IMR-90 (cell line): Measurements from ENCODE around the gene LIN37. TPM values are rescaled to one million over a fixed set of nuclear protein-coding genes. Genes with fewer than 3 reads are reported as not detected.
A peak's percentile ranks its signal among the peaks of the same experiment; 100 is the strongest.

Experiments
- ATAC-seq: fragments of 200-7000 bp; cut with Tn5 transposase; 2 replicates; pipeline ENCODE4 v1.9.1; 2020; ENCODE audit warnings: low read depth, mild to moderate bottlenecking, moderate library complexity
- BruUV-seq: library from RNA; stranded (reverse); fragments of 400-500 nt; replicated peaks from 2 replicates; lab custom pipeline; 2021; lab: Mats Ljungman, UMichigan
- CTCF ChIA-PET: fragments of 300-600 bp; formaldehyde crosslinking; extraction: SDS; loops from one replicate; lab custom pipeline; 2021; ENCODE audit warnings: antibody characterized with exemption; lab: Yijun Ruan, JAX
- POLR2A ChIA-PET: fragments of 300-600 bp; sonication (Branson Sonifier 250); formaldehyde crosslinking; loops from one replicate; lab custom pipeline; 2022; ENCODE audit warnings: antibody characterized with exemption; ENCODE audit not compliant: unreplicated experiment; lab: Charles Lee
- DNase-seq: peaks from one replicate; pipeline ENCODE4 v3.0.0; 2013
- H2AFZ ChIP-seq: replicated peaks from 2 replicates; pipeline ENCODE3; 2013; ENCODE audit warnings: low read length, mild to moderate bottlenecking; ENCODE audit not compliant: poor library complexity
- H2AK5ac ChIP-seq: 2 replicates; pipeline ENCODE4 v1.6.1; 2013; ENCODE audit warnings: low read depth, low read length, inconsistent platforms
- H2AK9ac ChIP-seq: replicated peaks from 2 replicates; pipeline ENCODE3; 2013; ENCODE audit warnings: mild to moderate bottlenecking, low read depth, low read length, moderate library complexity; ENCODE audit not compliant: poor library complexity
- H2BK120ac ChIP-seq: 2 replicates; pipeline ENCODE4 v1.6.1; 2013; ENCODE audit warnings: low read depth, low read length, inconsistent platforms
- H2BK15ac ChIP-seq: 3 replicates; pipeline ENCODE4 v1.6.1; 2013; ENCODE audit warnings: low read depth, low read length, inconsistent platforms
- H2BK20ac ChIP-seq: 2 replicates; pipeline ENCODE4 v1.6.1; 2013; ENCODE audit warnings: low read depth, mild to moderate bottlenecking, inconsistent platforms, low read length, moderate library complexity
- H2BK5ac ChIP-seq: 2 replicates; pipeline ENCODE4 v1.6.1; 2013; ENCODE audit warnings: mild to moderate bottlenecking, low read depth, low read length, inconsistent platforms; ENCODE audit not compliant: poor library complexity, severe bottlenecking
- H3K14ac ChIP-seq: replicated peaks from 2 replicates; pipeline ENCODE4 v1.6.1; 2013; ENCODE audit warnings: low read depth, low read length, inconsistent platforms
- H3K18ac ChIP-seq: 2 replicates; pipeline ENCODE4 v1.6.1; 2013; ENCODE audit warnings: low read depth, low read length, control low read depth
- H3K23ac ChIP-seq: 2 replicates; pipeline ENCODE4 v1.6.1; 2013; ENCODE audit warnings: low read depth, low read length, inconsistent platforms
- H3K27ac ChIP-seq: 2 replicates; pipeline ENCODE4 v1.5.1; 2013; ENCODE audit warnings: mild to moderate bottlenecking, control low read depth, low read length; ENCODE audit not compliant: insufficient read depth
- H3K27me3 ChIP-seq: 2 replicates; pipeline ENCODE4 v1.6.1; 2013; ENCODE audit warnings: low read length; ENCODE audit not compliant: control insufficient read depth, insufficient read depth
- H3K36me3 ChIP-seq: 2 replicates; pipeline ENCODE4 v1.6.1; 2013; ENCODE audit warnings: low read length, mixed read lengths; ENCODE audit not compliant: control insufficient read depth, insufficient read depth
- H3K4ac ChIP-seq: 2 replicates; pipeline ENCODE4 v1.6.1; 2013; ENCODE audit warnings: low read depth, low read length, inconsistent platforms
- H3K4me1 ChIP-seq: 2 replicates; pipeline ENCODE4 v1.6.1; 2013; ENCODE audit warnings: low read length, mixed read lengths; ENCODE audit not compliant: control insufficient read depth, insufficient read depth
- H3K4me2 ChIP-seq: 2 replicates; pipeline ENCODE4 v1.6.1; 2013; ENCODE audit warnings: low read depth, mild to moderate bottlenecking, control low read depth, low read length, moderate library complexity
- H3K4me3 ChIP-seq: 2 replicates; pipeline ENCODE4 v1.5.1; 2013; ENCODE audit warnings: low read depth, mild to moderate bottlenecking, control low read depth, low read length, moderate library complexity; ENCODE audit not compliant: insufficient read depth
- H3K56ac ChIP-seq: 2 replicates; pipeline ENCODE4 v1.6.1; 2013; ENCODE audit warnings: low read length, inconsistent platforms; ENCODE audit not compliant: insufficient read depth; ENCODE audit errors: extremely low read depth
- H3K79me1 ChIP-seq, 2 experiments: 2 replicates each; pipeline ENCODE4 v1.6.1; 2013; ENCODE audit warnings: low read length in 2 of 2, inconsistent platforms in 1 of 2, low read depth in 1 of 2
- H3K9ac ChIP-seq: 2 replicates; pipeline ENCODE4 v1.6.1; 2013; ENCODE audit warnings: low read depth, low read length, control low read depth
- H3K9me1 ChIP-seq: 2 replicates; pipeline ENCODE4 v1.6.1; 2013; ENCODE audit warnings: low read length, inconsistent platforms; ENCODE audit not compliant: insufficient read depth
- H3K9me3 ChIP-seq: 2 replicates; pipeline ENCODE4 v1.6.1; 2013; ENCODE audit warnings: low read length; ENCODE audit not compliant: control insufficient read depth, insufficient read depth
- H4K20me1 ChIP-seq: 2 replicates; pipeline ENCODE4 v1.6.1; 2013; ENCODE audit warnings: low read length, inconsistent platforms; ENCODE audit not compliant: insufficient read depth
- H4K5ac ChIP-seq: 2 replicates; pipeline ENCODE4 v1.6.1; 2013; ENCODE audit warnings: mild to moderate bottlenecking, low read depth, low read length, control low read depth
- H4K8ac ChIP-seq, 2 experiments: 2 replicates each; pipeline ENCODE4 v1.6.1; 2013; ENCODE audit warnings: low read depth in 2 of 2, low read length in 2 of 2, control low read depth in 1 of 2, inconsistent platforms in 1 of 2
- H4K91ac ChIP-seq: 2 replicates; pipeline ENCODE4 v1.6.1; 2013; ENCODE audit warnings: low read depth, low read length, inconsistent platforms; ENCODE audit not compliant: insufficient read depth
- BHLHE40 ChIP-seq: fragments of 150-350 bp; IDR thresholded peaks from 2 replicates; pipeline ENCODE4 v1.6.1; 2016; ENCODE audit warnings: mild to moderate bottlenecking, low read depth, low read length
- CEBPB ChIP-seq: IDR thresholded peaks from 2 replicates; pipeline ENCODE4 v1.6.1; 2012; ENCODE audit warnings: low read depth, low read length, improper control_type of control experiment
- CHD1 ChIP-seq: IDR thresholded peaks from 2 replicates; pipeline ENCODE4 v1.6.1; 2012; ENCODE audit warnings: low read depth, low read length, improper control_type of control experiment
- CTCF ChIP-seq: conservative IDR thresholded peaks from 2 replicates; pipeline ENCODE4 v1.5.1; 2012; ENCODE audit warnings: mild to moderate bottlenecking, low read depth, low read length, improper control_type of control experiment
- ELK1 ChIP-seq: fragments of 150-350 bp; IDR thresholded peaks from 2 replicates; pipeline ENCODE4 v1.6.1; 2016; ENCODE audit warnings: low read depth, mild to moderate bottlenecking, low read length, moderate library complexity, borderline replicate concordance
- FOS ChIP-seq: fragments of 150-350 bp; IDR thresholded peaks from 2 replicates; pipeline ENCODE4 v1.6.1; 2016; ENCODE audit warnings: low read depth, low read length
- MAZ ChIP-seq: IDR thresholded peaks from 2 replicates; pipeline ENCODE4 v1.6.1; 2012; ENCODE audit warnings: low read depth, mild to moderate bottlenecking, low read length, improper control_type of control experiment, moderate library complexity, borderline replicate concordance
- MXI1 ChIP-seq: IDR thresholded peaks from 2 replicates; pipeline ENCODE4 v1.6.1; 2012; ENCODE audit warnings: low read depth, mild to moderate bottlenecking, low read length, moderate library complexity, borderline replicate concordance
- NFE2L2 ChIP-seq: fragments of 150-350 bp; IDR thresholded peaks from 2 replicates; pipeline ENCODE4 v1.6.1; 2016; ENCODE audit warnings: low read depth, mild to moderate bottlenecking, low read length
- POLR2A ChIP-seq: IDR thresholded peaks from 2 replicates; pipeline ENCODE4 v1.6.1; 2012; ENCODE audit warnings: mild to moderate bottlenecking, low read depth, low read length
- RAD21 ChIP-seq: IDR thresholded peaks from 2 replicates; pipeline ENCODE4 v1.6.1; 2012; ENCODE audit warnings: low read length, improper control_type of control experiment
- RFX5 ChIP-seq: IDR thresholded peaks from 2 replicates; pipeline ENCODE4 v1.8.0; 2012; ENCODE audit warnings: low read depth, mild to moderate bottlenecking, low read length, moderate library complexity
- SMC3 ChIP-seq: fragments of 150-350 bp; IDR thresholded peaks from 2 replicates; pipeline ENCODE4 v1.6.1; 2016; ENCODE audit warnings: low read depth, mild to moderate bottlenecking, antibody characterized with exemption, low read length, moderate library complexity
- WGBS, 2 experiments: methylation state at CpG; one replicate each; pipeline versions ENCODE4 v1.1.5 to v1.1.7; 2013; ENCODE audit warnings: missing lambda C conversion rate in 2 of 2; ENCODE audit not compliant: insufficient read length in 1 of 2; ENCODE audit errors: extremely low coverage in 2 of 2; 5-methylcytosine and 5-hydroxymethylcytosine counted together
- dilution Hi-C: fragments of 300-500 bp; cut with HindIII; formaldehyde crosslinking; loops from one replicate; pipeline ENCODE4 v1.14.3; 2018; ENCODE audit warnings: low sequenced_read_pairs; ENCODE audit not compliant: unreplicated experiment
- in situ Hi-C: fragments of 300-500 bp; cut with MboI; formaldehyde crosslinking; loops from 3 replicates; pipeline ENCODE4 v1.14.3; 2019; ENCODE audit warnings: low sequenced_read_pairs, inconsistent platforms, mixed read lengths
- intact Hi-C: fragments of 100-400 bp; cut with micrococcal nuclease; formaldehyde crosslinking; loops from 2 replicates; pipeline ENCODE4 v1.10.0; 2022
- polyA plus RNA-seq, 3 experiments: library from polyadenylated mRNA; depleted of rRNA; stranded (reverse); fragments of >200 nt; gene quantifications; 2 replicates each; pipeline ENCODE4 v1.2.3, GENCODE V29; 2012; ENCODE audit warnings: low replicate concordance in 1 of 3
- total RNA-seq: library from RNA; depleted of rRNA; stranded (reverse); fragments of >200 nt; gene quantifications from 2 replicates; pipeline ENCODE4 v1.2.3, GENCODE V29; 2012
- TF ChIP-seq, protein P1 (sequence below): fragments of 150-350 bp; IDR thresholded peaks from 2 replicates; pipeline ENCODE4 v1.6.1; 2017; ENCODE audit warnings: mild to moderate bottlenecking, antibody characterized with exemption, low read length, low read depth

LIN37 gene
- total and polyA plus RNA-seq, 2 of the 4 experiments (the other 2 are of a cell fraction), result 12.7 to 23.1 TPM

GRCh38 chr19:35757231-35757748, 8.9 kb downstream of the LIN37 start:
- Histone ChIP-seq H4K5ac (peak overlapping the region; percentile 80), H3K4me3 (0 out of 2 replicates have a peak overlapping the region, but pooled peaks have one; percentile 1), H4K91ac (peak overlapping the region; percentile 92), H3K27ac (peak overlapping the region; percentile 97), H3K18ac (peak overlapping the region; percentile 68), H3K9me1 (peaks cover 20% of the 10 kb centered on the region; the same call in 1 of the 2 replicates), H3K4me1 (peaks cover 13% of the 10 kb centered on the region), H3K9ac (peak overlapping the region; percentile 90), H3K4me2 (peak overlapping the region; percentile 93), H3K23ac (peak overlapping the region; percentile 90; the same call in 1 of the 2 replicates), H4K20me1 (peaks cover 6% of the 10 kb centered on the region; the same call in 1 of the 2 replicates), H3K4ac (peak overlapping the region; percentile 91), H3K79me1 (peaks cover 35 to 68% of the 10 kb centered on the region in 2 experiments), H3K36me3 (peaks cover 34% of the 10 kb centered on the region), H2BK120ac (peak overlapping the region; percentile 92), H3K9me3 (no peaks in the 10 kb centered on the region), H3K14ac (peak overlapping the region; percentile 87), H4K8ac (peak overlapping the region; percentile 78 to 94), H3K27me3 (no peaks in the 10 kb centered on the region), H3K56ac (peak overlapping the region; percentile 78), H2BK20ac (peak overlapping the region; percentile 43; the same call in 1 of the 2 replicates), H2AK9ac (peak overlapping the region; percentile 92), H2BK15ac (no peak overlapping the region; the same call in 2 of the 3 replicates), H2AFZ (peak overlapping the region; percentile 96), H2AK5ac (peak overlapping the region; percentile 82), H2BK5ac (peak overlapping the region; percentile 96)
- POLR2A ChIA-PET, result no interaction called here
- no CpG with 5 or more reads among the region's 19 CpGs for WGBS, 2 experiments
- CTCF ChIA-PET, result interaction anchor here (0.6 kb wide), 1 partner anchor 174 kb away, joined by 3 read pairs; no protein-coding TSS in a partner anchor
- intact Hi-C loops (loop anchor here (5.0 kb wide), 1 partner anchor 175 kb away; no protein-coding TSS in a partner anchor), in situ Hi-C loops (no loop called here), dilution Hi-C loops (no loop called here)
- DNase-seq, result peak; percentile 96
- no TSS peak for BruUV-seq
- ATAC-seq, result peak; percentile 52
- 0 out of 2 replicates have a peak, but pooled peaks have one; percentile 29 for TF ChIP-seq CEBPB
- TF ChIP-seq MXI1, result no peak; the same call in 1 of the 2 replicates
- TF ChIP-seq, protein P1, sequence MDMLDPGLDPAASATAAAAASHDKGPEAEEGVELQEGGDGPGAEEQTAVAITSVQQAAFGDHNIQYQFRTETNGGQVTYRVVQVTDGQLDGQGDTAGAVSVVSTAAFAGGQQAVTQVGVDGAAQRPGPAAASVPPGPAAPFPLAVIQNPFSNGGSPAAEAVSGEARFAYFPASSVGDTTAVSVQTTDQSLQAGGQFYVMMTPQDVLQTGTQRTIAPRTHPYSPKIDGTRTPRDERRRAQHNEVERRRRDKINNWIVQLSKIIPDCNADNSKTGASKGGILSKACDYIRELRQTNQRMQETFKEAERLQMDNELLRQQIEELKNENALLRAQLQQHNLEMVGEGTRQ, result no peak
- no peak; the same call in 1 of the 2 replicates for TF ChIP-seq NFE2L2
- peak; percentile 82; the same call in 1 of the 2 replicates for TF ChIP-seq POLR2A
- peak; percentile 58 for TF ChIP-seq FOS
- TF ChIP-seq ELK1, result no peak
- no peak for TF ChIP-seq RFX5
- peak; percentile 35; the same call in 1 of the 2 replicates for TF ChIP-seq BHLHE40
- no peak for TF ChIP-seq RAD21
- TF ChIP-seq CTCF, result no peak
- no peak for TF ChIP-seq CHD1
- TF ChIP-seq MAZ, result peak; percentile 57; the same call in 1 of the 2 replicates
- 0 out of 2 replicates have a peak, but pooled peaks have one; percentile 5 for TF ChIP-seq SMC3
